OCI-LY7 (cell line): ENCODE data around the gene PTCH1. TPM values are rescaled to one million over a fixed set of nuclear protein-coding genes. Genes with fewer than 3 reads are reported as not detected.

Experiments used
- BruUV-seq: library from RNA; stranded (reverse); fragments of 400-500 nt; replicated peaks from 2 replicates; lab custom pipeline; 2021; lab: Mats Ljungman, UMichigan
- CTCF ChIA-PET: fragments of 300-600 bp; sonication (Branson Sonifier 250); formaldehyde crosslinking; loops from one replicate; lab custom pipeline; 2022; ENCODE audit warnings: antibody characterized with exemption; ENCODE audit not compliant: unreplicated experiment; lab: Charles Lee
- POLR2A ChIA-PET: fragments of 300-600 bp; sonication (Branson Sonifier 250); formaldehyde crosslinking; loops from one replicate; lab custom pipeline; 2022; ENCODE audit warnings: antibody characterized with exemption; lab: Charles Lee
- DNase-seq: peaks from one replicate; pipeline ENCODE4 v3.0.0-alpha.2; 2015; ENCODE audit warnings: low spot score
- H2AFZ ChIP-seq: fragments of 200-600 bp; sonication (generic), shearing (Covaris generic); 2 replicates; pipeline ENCODE4 v1.6.1; 2014; ENCODE audit warnings: mild to moderate bottlenecking, antibody characterized with exemption, low read length, moderate library complexity
- H3K27ac ChIP-seq: fragments of 200-600 bp; sonication (generic); 2 replicates; pipeline ENCODE4 v1.5.1; 2014; ENCODE audit warnings: mixed run types, low read depth, mild to moderate bottlenecking, moderate library complexity, low read length, inconsistent platforms; ENCODE audit not compliant: poor library complexity, severe bottlenecking
- H3K36me3 ChIP-seq: fragments of 200-600 bp; sonication (generic); 2 replicates; pipeline ENCODE4 v1.6.1; 2014; ENCODE audit warnings: mild to moderate bottlenecking, antibody characterized with exemption, low read length, moderate library complexity, mixed read lengths; ENCODE audit not compliant: insufficient read depth
- H3K4me1 ChIP-seq: fragments of 200-600 bp; sonication (generic); 2 replicates; pipeline ENCODE4 v1.5.1; 2014; ENCODE audit warnings: mild to moderate bottlenecking, low read length; ENCODE audit not compliant: insufficient read depth, poor library complexity, severe bottlenecking
- H3K4me2 ChIP-seq: fragments of 200-600 bp; sonication (generic); 2 replicates; pipeline ENCODE4 v1.6.1; 2014; ENCODE audit warnings: mild to moderate bottlenecking, low read length
- H3K4me3 ChIP-seq: fragments of 200-600 bp; sonication (generic); 2 replicates; pipeline ENCODE4 v1.5.1; 2014; ENCODE audit warnings: mild to moderate bottlenecking, low read depth, low read length; ENCODE audit not compliant: poor library complexity, severe bottlenecking
- H3K79me2 ChIP-seq: fragments of 200-600 bp; sonication (generic); 2 replicates; pipeline ENCODE4 v1.6.1; 2016; ENCODE audit warnings: low read depth, mild to moderate bottlenecking, low read length, moderate library complexity, mixed read lengths; ENCODE audit not compliant: insufficient read depth
- H3K9me2 ChIP-seq: fragments of 200-600 bp; sonication (generic); 2 replicates; pipeline ENCODE4 v1.6.1; 2016; ENCODE audit warnings: mild to moderate bottlenecking, low read length, mixed read lengths; ENCODE audit not compliant: insufficient read depth
- H3K9me3 ChIP-seq: fragments of 200-600 bp; sonication (generic); 2 replicates; pipeline ENCODE4 v1.6.1; 2014; ENCODE audit warnings: mild to moderate bottlenecking, mixed run types, low read length, mixed read lengths
- H4K20me1 ChIP-seq: fragments of 200-600 bp; sonication (generic); 2 replicates; pipeline ENCODE4 v1.6.1; 2014; ENCODE audit warnings: mild to moderate bottlenecking, antibody characterized with exemption, low read length, moderate library complexity, mixed read lengths; ENCODE audit not compliant: insufficient read depth
- CTCF ChIP-seq: fragments of 200-600 bp; sonication (generic); conservative IDR thresholded peaks from 2 replicates; pipeline ENCODE4 v1.5.1; 2014; ENCODE audit warnings: mild to moderate bottlenecking, antibody characterized with exemption, low read length, moderate library complexity, mixed read lengths
- EZH2phosphoT487 ChIP-seq: fragments of 200-600 bp; sonication (generic); IDR thresholded peaks from 2 replicates; pipeline ENCODE4 v1.6.1; 2018; ENCODE audit warnings: low read depth, borderline replicate concordance, mild to moderate bottlenecking, mixed run types, antibody characterized with exemption, low read length, moderate library complexity, mixed read lengths
- intact Hi-C: fragments of 100-400 bp; cut with micrococcal nuclease; formaldehyde crosslinking; loops from one replicate; pipeline ENCODE4 v1.10.0; 2022; ENCODE audit not compliant: unreplicated experiment
- total RNA-seq, 2 experiments: library from RNA; depleted of rRNA in 1 of 2; stranded (reverse); fragments of >200 nt in 1 of 2; shearing (Covaris generic) in 1 of 2; gene quantifications; 2 replicates each; pipeline ENCODE4 v1.2.3, GENCODE V29; 2014 to 2022

PTCH1 gene
- total RNA-seq, 2 experiments from 2014 or later: 13.1 to 36.1 TPM

DNA sequence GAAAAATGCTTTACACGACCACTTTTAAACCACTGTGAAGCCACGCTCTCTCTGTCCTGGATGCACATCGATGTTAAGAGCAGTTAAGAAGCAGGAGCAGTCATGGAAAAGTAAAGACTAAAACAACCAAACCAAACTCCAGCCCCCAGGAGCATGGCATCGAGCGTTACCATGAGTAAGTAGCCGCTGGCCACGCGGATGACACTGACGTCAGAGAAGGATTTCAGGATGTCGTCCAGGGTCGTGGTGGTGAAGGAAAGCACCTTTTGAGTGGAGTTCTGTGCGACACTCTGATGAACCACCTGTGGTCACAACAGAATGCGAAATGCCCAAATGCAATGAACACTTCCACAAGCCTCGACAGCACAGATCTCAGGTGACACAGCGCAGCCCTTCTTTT is 38.9 kb downstream of the PTCH1 start:
- intact Hi-C loops: no loop called here
- ChIA-PET CTCF (no interaction called here), POLR2A (no interaction called here)
- no peak for DNase-seq
- TF ChIP-seq CTCF (no peak), EZH2phosphoT487 (no peak)
- Histone ChIP-seq H3K4me2 (no peak overlapping the region), H3K4me3 (no peak overlapping the region), H3K9me3 (no peaks in the 10 kb centered on the region), H2AFZ (no peak overlapping the region), H4K20me1 (no peaks in the 10 kb centered on the region), H3K27ac (no peak overlapping the region), H3K9me2 (no peaks in the 10 kb centered on the region), H3K4me1 (no peaks in the 10 kb centered on the region), H3K36me3 (peaks cover 97% of the 10 kb centered on the region), H3K79me2 (no peaks in the 10 kb centered on the region)
- no TSS peak for BruUV-seq

DNA sequence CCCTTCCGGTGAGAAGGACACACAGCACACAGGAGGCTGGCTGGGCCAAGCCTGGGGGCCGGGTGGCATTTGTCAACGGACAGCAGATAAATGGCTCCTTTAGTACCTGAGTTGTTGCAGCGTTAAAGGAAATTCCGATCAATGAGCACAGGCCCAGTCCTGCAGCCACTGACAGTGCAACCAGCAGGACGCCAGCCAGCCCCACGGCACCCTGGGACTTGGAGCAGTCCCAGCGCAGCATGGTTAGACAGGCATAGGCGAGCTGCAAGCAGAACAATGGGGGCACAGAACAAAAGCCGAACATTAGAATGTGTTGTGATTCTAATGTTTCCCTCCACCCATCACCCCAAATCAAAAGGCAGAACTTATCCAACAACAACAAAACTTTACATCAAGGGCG is 39.3 kb downstream of the PTCH1 start:
- Histone ChIP-seq H3K9me2 (no peaks in the 10 kb centered on the region), H3K4me1 (no peaks in the 10 kb centered on the region), H3K4me3 (no peak overlapping the region), H3K9me3 (no peaks in the 10 kb centered on the region), H3K4me2 (no peak overlapping the region), H3K36me3 (peaks cover 97% of the 10 kb centered on the region), H4K20me1 (no peaks in the 10 kb centered on the region), H2AFZ (no peak overlapping the region), H3K27ac (no peak overlapping the region), H3K79me2 (no peaks in the 10 kb centered on the region)
- ChIA-PET POLR2A (interaction anchor here (1.0 to 1.8 kb wide), 2 partner anchors 11 to 12 kb away, joined by 5 read pairs; no protein-coding TSS in a partner anchor), CTCF (no interaction called here)
- no peak for DNase-seq
- TF ChIP-seq CTCF (no peak), EZH2phosphoT487 (no peak)
- intact Hi-C loops: no loop called here
- BruUV-seq: no TSS peak

- Histone ChIP-seq H3K36me3 (peaks cover 76% of the 10 kb centered on the region), H3K27ac (no peak overlapping the region), H2AFZ (no peak overlapping the region), H3K4me2 (no peak overlapping the region), H3K4me3 (no peak overlapping the region), H3K4me1 (peaks cover 19% of the 10 kb centered on the region), H3K9me2 (no peaks in the 10 kb centered on the region), H4K20me1 (no peaks in the 10 kb centered on the region), H3K79me2 (no peaks in the 10 kb centered on the region), H3K9me3 (no peaks in the 10 kb centered on the region)
- intact Hi-C loops: no loop called here
- CTCF ChIA-PET: no interaction called here
- POLR2A ChIA-PET: no interaction called here
- BruUV-seq: no TSS peak
- no peak for TF ChIP-seq CTCF
- TF ChIP-seq EZH2phosphoT487: no peak
- DNase-seq: no peak
Observed at GRCh38 chr9:95468791-95469190, 48.0 kb downstream of the PTCH1 start.
